ENCODE results near the gene NLK.

NLK gene

GRCh38 chr17:28038802-28039201, 3.7 kb upstream of the NLK start:
- H3K9ac ChIP-seq (ENCODE audit: low read depth, low read length, poor library complexity, severe bottlenecking): no peak overlapping the region
- H3K9me2 ChIP-seq (replicated peaks; ENCODE audit: low read depth, low read length): no peaks in the 10 kb centered on the region
- no peaks in the 10 kb centered on the region for H3K36me3 ChIP-seq (ENCODE audit: insufficient read depth, low read length)
- 0 out of 2 replicates have a peak, but pooled peaks cover 3% of the 10 kb centered on the region for H3F3A ChIP-seq (ENCODE audit: low read depth)
- H3K4me3 ChIP-seq (ENCODE audit: low read length, poor library complexity, severe bottlenecking): no peak overlapping the region
- peaks cover 27% of the 10 kb centered on the region for H3K4me1 ChIP-seq (ENCODE audit: insufficient read depth, low read length, poor library complexity, severe bottlenecking)
- H3K9me3 ChIP-seq (ENCODE audit: insufficient read depth, low read depth, low read length): no peaks in the 10 kb centered on the region
- H4K20me1 ChIP-seq (ENCODE audit: insufficient read depth, low read length, poor library complexity, severe bottlenecking): peaks cover 10% of the 10 kb centered on the region
- TF ChIP-seq EZH2phosphoT487 (IDR thresholded peaks at IDR 0.05; ENCODE audit: borderline replicate concordance): no peak
- TF ChIP-seq CTCF (conservative IDR thresholded peaks at IDR 0.05; ENCODE audit: low read length): no peak
- peak overlapping the region; percentile 22 for H3K4me2 ChIP-seq (ENCODE audit: low read depth, low read length, poor library complexity, severe bottlenecking)
- H2AFZ ChIP-seq (ENCODE audit: low read length): peak overlapping the region; percentile 52; the same call in 1 of the 2 replicates
- peaks cover 20% of the 10 kb centered on the region for H3K79me2 ChIP-seq (ENCODE audit: insufficient read depth, low read length)
- no peaks in the 10 kb centered on the region for H3K27me3 ChIP-seq (ENCODE audit: insufficient read depth, low read length, poor library complexity, severe bottlenecking)

GRCh38 chr17:28039251-28039650, 3.2 kb upstream of the NLK start:
- Histone ChIP-seq H3K4me3 (ENCODE audit: low read length, poor library complexity, severe bottlenecking) (no peak overlapping the region), H3K36me3 (ENCODE audit: insufficient read depth, low read length) (no peaks in the 10 kb centered on the region), H3K4me1 (ENCODE audit: insufficient read depth, low read length, poor library complexity, severe bottlenecking) (peaks cover 31% of the 10 kb centered on the region), H3K9ac (ENCODE audit: low read depth, low read length, poor library complexity, severe bottlenecking) (no peak overlapping the region), H3K79me2 (ENCODE audit: insufficient read depth, low read length) (peaks cover 25% of the 10 kb centered on the region), H3K9me2 (replicated peaks; ENCODE audit: low read depth, low read length) (no peaks in the 10 kb centered on the region), H3K4me2 (ENCODE audit: low read depth, low read length, poor library complexity, severe bottlenecking) (peak overlapping the region; percentile 22), H4K20me1 (ENCODE audit: insufficient read depth, low read length, poor library complexity, severe bottlenecking) (peaks cover 14% of the 10 kb centered on the region), H3K9me3 (ENCODE audit: insufficient read depth, low read depth, low read length) (no peaks in the 10 kb centered on the region), H3F3A (ENCODE audit: low read depth) (0 out of 2 replicates have a peak, but pooled peaks cover 3% of the 10 kb centered on the region), H2AFZ (ENCODE audit: low read length) (peak overlapping the region; percentile 52; the same call in 1 of the 2 replicates), H3K27me3 (ENCODE audit: insufficient read depth, low read length, poor library complexity, severe bottlenecking) (no peaks in the 10 kb centered on the region)
- TF ChIP-seq EZH2phosphoT487 (IDR thresholded peaks at IDR 0.05; ENCODE audit: borderline replicate concordance): no peak
- TF ChIP-seq CTCF (conservative IDR thresholded peaks at IDR 0.05; ENCODE audit: low read length): no peak

- Histone ChIP-seq H3K4me3 (ENCODE audit: low read length, poor library complexity, severe bottlenecking) (peak overlapping the region; percentile 85), H3K4me1 (ENCODE audit: insufficient read depth, low read length, poor library complexity, severe bottlenecking) (peaks cover 43% of the 10 kb centered on the region), H3F3A (ENCODE audit: low read depth) (0 out of 2 replicates have a peak, but pooled peaks cover 3% of the 10 kb centered on the region), H3K27me3 (ENCODE audit: insufficient read depth, low read length, poor library complexity, severe bottlenecking) (no peaks in the 10 kb centered on the region), H3K4me2 (ENCODE audit: low read depth, low read length, poor library complexity, severe bottlenecking) (peak overlapping the region; percentile 69), H3K9ac (ENCODE audit: low read depth, low read length, poor library complexity, severe bottlenecking) (no peak overlapping the region), H3K36me3 (ENCODE audit: insufficient read depth, low read length) (no peaks in the 10 kb centered on the region), H3K9me3 (ENCODE audit: insufficient read depth, low read depth, low read length) (no peaks in the 10 kb centered on the region), H2AFZ (ENCODE audit: low read length) (peak overlapping the region; percentile 87), H3K9me2 (replicated peaks; ENCODE audit: low read depth, low read length) (no peaks in the 10 kb centered on the region), H3K79me2 (ENCODE audit: insufficient read depth, low read length) (peaks cover 36% of the 10 kb centered on the region), H4K20me1 (ENCODE audit: insufficient read depth, low read length, poor library complexity, severe bottlenecking) (peaks cover 25% of the 10 kb centered on the region)
- TF ChIP-seq CTCF (conservative IDR thresholded peaks at IDR 0.05; ENCODE audit: low read length) (no peak), EZH2phosphoT487 (IDR thresholded peaks at IDR 0.05; ENCODE audit: borderline replicate concordance) (no peak)
These were observed 2.1 kb upstream of the NLK start for GRCh38 chr17:28040406-28040805.

All from Loucy (cell line).